Measurements from ENCODE around the gene KLF6. TPM values are rescaled to one million over a fixed set of nuclear protein-coding genes. Genes with fewer than 3 reads are reported as not detected.

Gene KLF6
- total RNA-seq, 4 donors from 2014 or later, result 23.3 to 84.7 (median 49.8) TPM

GRCh38 chr10:3822541-3823330, 37.7 kb upstream of the KLF6 start:
- peaks cover 16 to 17% of the 10 kb centered on the region in 2 donors for H3K4me1 ChIP-seq
- no peaks in the 10 kb centered on the region for H3K9me3 ChIP-seq
- H3K4me3 ChIP-seq, result no peak overlapping the region
- intact Hi-C loops (cut with DNase I; ENCODE audit: low total_unique reads), result loop anchor here (10.0 kb wide), 1 partner anchor 78 kb away; no protein-coding TSS in a partner anchor
- no peaks in the 10 kb centered on the region for H3K36me3 ChIP-seq
- in situ Hi-C loops (cut with MboI; ENCODE audit: low sequenced_read_pairs in 4 of 4), result loop anchor here in 1 of 4 donors (25.0 kb wide), 1 partner anchor 840 kb away; no protein-coding TSS in a partner anchor
- no peak for TF ChIP-seq POLR2A (IDR thresholded peaks at IDR 0.05)
- no peak for TF ChIP-seq CTCF (IDR thresholded peaks at IDR 0.05 in 4 of 5, conservative IDR thresholded peaks at IDR 0.05 in 1 of 5)
- H3K27me3 ChIP-seq, result no peaks in the 10 kb centered on the region
- no peak for ATAC-seq
- DNase-seq, result no peak
- peak overlapping the region in 1 of 4 donors; percentile 91 for H3K27ac ChIP-seq

- peaks cover 3 to 6% of the 10 kb centered on the region in 2 donors for H3K4me1 ChIP-seq
- no peak overlapping the region for H3K4me3 ChIP-seq
- intact Hi-C loops (cut with DNase I; ENCODE audit: low total_unique reads) (loop anchor here (10.0 kb wide), 1 partner anchor 75 kb away; no protein-coding TSS in a partner anchor), in situ Hi-C loops (cut with MboI; ENCODE audit: low sequenced_read_pairs in 4 of 4) (loop anchor here in 1 of 4 donors (25.0 kb wide), 1 partner anchor 842 kb away; no protein-coding TSS in a partner anchor)
- H3K27me3 ChIP-seq, result no peaks in the 10 kb centered on the region
- H3K9me3 ChIP-seq, result no peaks in the 10 kb centered on the region
- no peaks in the 10 kb centered on the region for H3K36me3 ChIP-seq
- DNase-seq, result no peak
- ATAC-seq, result no peak
- no peak overlapping the region for H3K27ac ChIP-seq
- TF ChIP-seq CTCF (IDR thresholded peaks at IDR 0.05 in 4 of 5, conservative IDR thresholded peaks at IDR 0.05 in 1 of 5) (no peak), POLR2A (IDR thresholded peaks at IDR 0.05) (no peak)
These were observed 35.2 kb upstream of the KLF6 start for GRCh38 chr10:3820255-3820654.

- no peaks in the 10 kb centered on the region for H3K4me1 ChIP-seq
- no peaks in the 10 kb centered on the region for H3K36me3 ChIP-seq
- DNase-seq, result no peak
- ATAC-seq, result no peak
- no peak overlapping the region for H3K4me3 ChIP-seq
- H3K27ac ChIP-seq, result no peak overlapping the region
- intact Hi-C loops (cut with DNase I; ENCODE audit: low total_unique reads), result no loop called here
- H3K9me3 ChIP-seq, result no peaks in the 10 kb centered on the region
- TF ChIP-seq CTCF (IDR thresholded peaks at IDR 0.05 in 4 of 5, conservative IDR thresholded peaks at IDR 0.05 in 1 of 5) (no peak), POLR2A (IDR thresholded peaks at IDR 0.05) (no peak)
- H3K27me3 ChIP-seq, result no peaks in the 10 kb centered on the region
- in situ Hi-C loops (cut with MboI; ENCODE audit: low sequenced_read_pairs in 4 of 4), result loop anchor here in 1 of 4 donors (25.0 kb wide), 1 partner anchor 845 kb away; no protein-coding TSS in a partner anchor
These were observed 32.0 kb upstream of the KLF6 start for GRCh38 chr10:3816995-3817394.

GRCh38 chr10:3814838-3815220, 29.8 kb upstream of the KLF6 start:
- intact Hi-C loops (cut with DNase I; ENCODE audit: low total_unique reads), result loop anchor here (5.0 kb wide), 1 partner anchor 72 kb away; no protein-coding TSS in a partner anchor
- Histone ChIP-seq H3K4me3 (no peak overlapping the region), H3K4me1 (peaks cover 11 to 16% of the 10 kb centered on the region in 2 donors), H3K36me3 (no peaks in the 10 kb centered on the region), H3K9me3 (no peaks in the 10 kb centered on the region), H3K27me3 (no peaks in the 10 kb centered on the region), H3K27ac (no peak overlapping the region)
- in situ Hi-C loops (cut with MboI; ENCODE audit: low sequenced_read_pairs in 4 of 4), result loop anchor here in 1 of 4 donors (25.0 kb wide), 1 partner anchor 847 kb away; no protein-coding TSS in a partner anchor
- DNase-seq, result no peak
- no peak for ATAC-seq
- TF ChIP-seq CTCF (IDR thresholded peaks at IDR 0.05 in 4 of 5, conservative IDR thresholded peaks at IDR 0.05 in 1 of 5) (no peak), POLR2A (IDR thresholded peaks at IDR 0.05) (no peak)

Data from gastrocnemius medialis (tissue), 4 donors.